ENCODE results near the gene PAQR5. TPM values are rescaled to one million over a fixed set of nuclear protein-coding genes. Genes with fewer than 3 reads are reported as not detected.

The PAQR5 gene
- total RNA-seq, 1 experiment from 2014 or later, result 3.4 TPM

DNA sequence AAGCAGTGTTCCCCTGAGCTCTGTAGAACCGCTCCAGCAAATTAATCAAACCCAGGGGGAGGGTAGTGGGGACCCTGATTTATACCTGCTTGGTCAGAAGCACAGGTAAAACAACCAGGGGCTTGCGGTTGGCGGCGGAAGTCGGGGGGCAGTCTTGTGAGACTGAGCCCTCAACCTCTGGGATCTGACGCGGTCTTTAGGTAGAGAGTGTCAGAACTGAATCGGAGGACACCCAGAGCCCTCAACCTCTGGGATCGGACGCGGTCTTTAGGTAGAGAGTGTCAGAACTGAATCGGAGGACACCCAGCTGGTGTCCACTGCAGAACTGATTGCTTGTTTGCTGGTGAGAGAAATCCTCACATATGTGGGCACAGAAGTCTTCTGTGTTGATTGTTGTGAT is 12.9 kb upstream of the PAQR5 start:
- BruUV-seq (replicated peaks), result no TSS peak
- no peak overlapping the region for H3K27ac Mint-ChIP-seq (ENCODE audit: unreplicated experiment)
- no peaks in the 10 kb centered on the region for H3K36me3 ChIP-seq (ENCODE audit: control insufficient read depth, insufficient read depth, low read length)
- H3K36me3 Mint-ChIP-seq (ENCODE audit: insufficient read depth, unreplicated experiment), result no peaks in the 10 kb centered on the region
- no peak overlapping the region for H3K4me3 ChIP-seq (ENCODE audit: low read depth, low read length)
- intact Hi-C loops (cut with micrococcal nuclease; ENCODE audit: unreplicated experiment), result no loop called here
- H3K4me1 ChIP-seq, result peaks cover 21% of the 10 kb centered on the region
- H3K9me3 Mint-ChIP-seq (ENCODE audit: unreplicated experiment), result no peaks in the 10 kb centered on the region
- H3K27me3 Mint-ChIP-seq (ENCODE audit: insufficient read depth, unreplicated experiment), result no peaks in the 10 kb centered on the region
- H3K4me3 Mint-ChIP-seq (ENCODE audit: unreplicated experiment), result no peak overlapping the region
- CTCF ChIA-PET, result no interaction called here
- H3K4me1 Mint-ChIP-seq (ENCODE audit: low read depth, unreplicated experiment), result peaks cover 8% of the 10 kb centered on the region
- POLR2A ChIA-PET, result no interaction called here
- H3K27me3 ChIP-seq (replicated peaks; ENCODE audit: control insufficient read depth, insufficient read depth, low read length), result no peaks in the 10 kb centered on the region
- TF ChIP-seq, protein P1, sequence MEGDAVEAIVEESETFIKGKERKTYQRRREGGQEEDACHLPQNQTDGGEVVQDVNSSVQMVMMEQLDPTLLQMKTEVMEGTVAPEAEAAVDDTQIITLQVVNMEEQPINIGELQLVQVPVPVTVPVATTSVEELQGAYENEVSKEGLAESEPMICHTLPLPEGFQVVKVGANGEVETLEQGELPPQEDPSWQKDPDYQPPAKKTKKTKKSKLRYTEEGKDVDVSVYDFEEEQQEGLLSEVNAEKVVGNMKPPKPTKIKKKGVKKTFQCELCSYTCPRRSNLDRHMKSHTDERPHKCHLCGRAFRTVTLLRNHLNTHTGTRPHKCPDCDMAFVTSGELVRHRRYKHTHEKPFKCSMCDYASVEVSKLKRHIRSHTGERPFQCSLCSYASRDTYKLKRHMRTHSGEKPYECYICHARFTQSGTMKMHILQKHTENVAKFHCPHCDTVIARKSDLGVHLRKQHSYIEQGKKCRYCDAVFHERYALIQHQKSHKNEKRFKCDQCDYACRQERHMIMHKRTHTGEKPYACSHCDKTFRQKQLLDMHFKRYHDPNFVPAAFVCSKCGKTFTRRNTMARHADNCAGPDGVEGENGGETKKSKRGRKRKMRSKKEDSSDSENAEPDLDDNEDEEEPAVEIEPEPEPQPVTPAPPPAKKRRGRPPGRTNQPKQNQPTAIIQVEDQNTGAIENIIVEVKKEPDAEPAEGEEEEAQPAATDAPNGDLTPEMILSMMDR (IDR thresholded peaks at IDR 0.05; ENCODE audit: insufficient read depth in 1 of 2, low read depth in 1 of 2, low read length in 1 of 2, severe bottlenecking in 1 of 2, unreplicated experiment in 1 of 2), result no peak
- no peaks in the 10 kb centered on the region for H3K9me3 ChIP-seq
- no peak for DNase-seq

DNA sequence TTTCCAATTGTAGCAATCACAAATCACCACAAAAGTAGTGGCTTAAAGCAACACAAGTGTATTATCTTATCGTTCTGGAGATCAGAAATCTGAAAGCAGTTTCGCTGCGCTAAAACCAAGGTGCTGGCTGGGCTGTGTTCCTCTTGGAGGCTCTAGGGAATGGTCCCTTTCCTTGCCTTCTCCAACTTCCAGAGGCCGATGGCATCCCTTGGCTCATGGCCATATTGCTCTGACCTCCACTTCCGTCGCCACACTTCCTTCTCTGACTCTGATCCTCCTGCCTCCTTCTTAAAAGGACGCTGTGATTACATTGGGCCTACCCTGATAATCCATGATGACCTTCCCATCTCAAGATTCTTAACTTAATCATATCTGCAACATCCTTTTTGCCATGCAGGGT is 10.7 kb upstream of the PAQR5 start:
- Histone ChIP-seq H3K4me1 (peaks cover 22% of the 10 kb centered on the region), H3K27me3 (replicated peaks; ENCODE audit: control insufficient read depth, insufficient read depth, low read length) (no peaks in the 10 kb centered on the region), H3K36me3 (ENCODE audit: control insufficient read depth, insufficient read depth, low read length) (no peaks in the 10 kb centered on the region), H3K9me3 (no peaks in the 10 kb centered on the region), H3K4me3 (ENCODE audit: low read depth, low read length) (no peak overlapping the region)
- H3K27ac Mint-ChIP-seq (ENCODE audit: unreplicated experiment), result no peak overlapping the region
- H3K36me3 Mint-ChIP-seq (ENCODE audit: insufficient read depth, unreplicated experiment), result no peaks in the 10 kb centered on the region
- POLR2A ChIA-PET, result no interaction called here
- no peak for DNase-seq
- CTCF ChIA-PET, result no interaction called here
- intact Hi-C loops (cut with micrococcal nuclease; ENCODE audit: unreplicated experiment), result no loop called here
- H3K4me1 Mint-ChIP-seq (ENCODE audit: low read depth, unreplicated experiment), result peaks cover 8% of the 10 kb centered on the region
- H3K9me3 Mint-ChIP-seq (ENCODE audit: unreplicated experiment), result no peaks in the 10 kb centered on the region
- H3K27me3 Mint-ChIP-seq (ENCODE audit: insufficient read depth, unreplicated experiment), result no peaks in the 10 kb centered on the region
- no TSS peak for BruUV-seq (replicated peaks)
- H3K4me3 Mint-ChIP-seq (ENCODE audit: unreplicated experiment), result no peak overlapping the region
- TF ChIP-seq, protein P1 (IDR thresholded peaks at IDR 0.05; ENCODE audit: insufficient read depth in 1 of 2, low read depth in 1 of 2, low read length in 1 of 2, severe bottlenecking in 1 of 2, unreplicated experiment in 1 of 2), result no peak

DNA sequence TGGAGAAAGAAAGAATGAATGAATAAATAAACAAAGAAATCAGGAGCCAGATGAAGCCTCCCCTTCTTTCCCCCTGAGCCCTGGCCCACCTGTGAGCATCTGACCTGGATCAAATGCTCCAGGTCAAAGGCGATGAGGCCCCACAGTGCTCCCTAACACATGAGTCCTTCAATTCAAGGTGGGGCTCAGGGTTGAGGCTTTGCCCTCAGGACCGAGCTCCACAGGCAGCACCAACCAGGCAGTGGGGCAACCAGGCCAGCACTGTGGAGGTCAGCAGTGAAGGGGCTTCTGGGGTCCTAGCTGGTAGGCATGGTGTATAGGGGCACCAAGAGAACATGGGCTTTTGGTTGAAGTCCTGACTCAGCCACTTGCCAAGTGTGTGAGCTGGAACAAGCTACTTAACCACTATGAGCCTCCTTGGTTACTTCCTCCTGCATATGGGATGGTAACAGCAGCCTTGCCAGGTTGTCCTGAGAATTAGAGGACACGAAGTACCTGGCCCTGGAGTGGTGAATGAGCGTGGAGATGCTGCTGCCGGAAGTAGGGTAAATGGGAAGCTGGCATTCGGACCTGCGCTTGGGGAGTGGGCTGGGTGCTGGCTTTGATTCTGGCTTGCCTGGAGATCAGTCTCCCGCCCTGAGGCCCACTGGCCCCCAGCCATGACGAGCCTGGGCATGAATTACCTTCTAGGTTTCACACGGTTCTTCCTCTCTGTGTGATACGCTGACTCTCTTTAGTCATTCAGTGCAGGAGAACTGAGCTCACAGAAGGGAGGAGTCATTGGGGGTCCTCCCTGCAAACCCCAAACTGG is 10.0 kb upstream of the PAQR5 start:
- Histone ChIP-seq H3K4me1 (peaks cover 22% of the 10 kb centered on the region), H3K9me3 (no peaks in the 10 kb centered on the region), H3K27me3 (replicated peaks; ENCODE audit: control insufficient read depth, insufficient read depth, low read length) (no peaks in the 10 kb centered on the region), H3K4me3 (ENCODE audit: low read depth, low read length) (no peak overlapping the region), H3K36me3 (ENCODE audit: control insufficient read depth, insufficient read depth, low read length) (no peaks in the 10 kb centered on the region)
- DNase-seq, result no peak
- intact Hi-C loops (cut with micrococcal nuclease; ENCODE audit: unreplicated experiment), result no loop called here
- TF ChIP-seq, protein P1 (IDR thresholded peaks at IDR 0.05; ENCODE audit: insufficient read depth in 1 of 2, low read depth in 1 of 2, low read length in 1 of 2, severe bottlenecking in 1 of 2, unreplicated experiment in 1 of 2), result no peak
- H3K9me3 Mint-ChIP-seq (ENCODE audit: unreplicated experiment), result no peaks in the 10 kb centered on the region
- BruUV-seq (replicated peaks), result no TSS peak
- peaks cover 8% of the 10 kb centered on the region for H3K4me1 Mint-ChIP-seq (ENCODE audit: low read depth, unreplicated experiment)
- no peak overlapping the region for H3K4me3 Mint-ChIP-seq (ENCODE audit: unreplicated experiment)
- ChIA-PET CTCF (interaction anchor here (0.9 to 1.1 kb wide), 2 partner anchors 174 to 230 kb away, joined by 3 read pairs; no protein-coding TSS in a partner anchor), POLR2A (interaction anchor here (0.6 kb wide), 1 partner anchor 22 kb away, joined by 3 read pairs; no protein-coding TSS in a partner anchor)
- H3K27me3 Mint-ChIP-seq (ENCODE audit: insufficient read depth, unreplicated experiment), result no peaks in the 10 kb centered on the region
- no peak overlapping the region for H3K27ac Mint-ChIP-seq (ENCODE audit: unreplicated experiment)
- H3K36me3 Mint-ChIP-seq (ENCODE audit: insufficient read depth, unreplicated experiment), result no peaks in the 10 kb centered on the region
